ENCODE results near the gene GPRIN1. TPM values are rescaled to one million over a fixed set of nuclear protein-coding genes. Genes with fewer than 3 reads are reported as not detected.
A peak's percentile ranks its signal among the peaks of the same experiment; 100 is the strongest.

The GPRIN1 gene
- total RNA-seq, 6 experiments from 2014 or later: 0.05 to 0.99 (median 0.30) TPM

GRCh38 chr5:176548967-176549444, 61.0 kb downstream of the GPRIN1 start, which contains the start of gene CDHR2:
CDHR2 (plus strand) TSS chr5:176549342; CDS start chr5:176565353, 16,011 bp downstream.
- ATAC-seq (peak; percentile 64 to 87 (median 72)), DNase-seq (peak in 2 of 3 donors; percentile 42 to 78)
- no peaks in the 10 kb centered on the region for H3K36me3 ChIP-seq
- no peak within 1 kb of the TSS for H3K4me3 ChIP-seq
- 31% methylated on average over 5 of the region's 18 CpGs for WGBS (ENCODE audit: insufficient coverage, low coverage, low lambda C conversion rate, missing lambda C conversion rate)
- TF ChIP-seq POLR2A (IDR thresholded peaks at IDR 0.05) (peak; percentile 43), CTCF (IDR thresholded peaks at IDR 0.05) (no peak)
- H3K9me3 ChIP-seq: no peaks in the 10 kb centered on the region
- peaks cover 0 to 9% (median 0%) of the 10 kb centered on the region in 4 donors for H3K4me1 ChIP-seq
- no peaks in the 10 kb centered on the region for H3K27me3 ChIP-seq
- peak within 1 kb of the TSS in 1 of 3 donors; percentile 18 for H3K27ac ChIP-seq
- intact Hi-C loops (cut with DNase I): no loop called here

GRCh38 chr5:176547802-176548201, 62.2 kb downstream of the GPRIN1 start:
- H3K27ac ChIP-seq: no peak overlapping the region
- DNase-seq: no peak
- peak in 2 of 4 donors; percentile 9 to 30 for ATAC-seq
- no peaks in the 10 kb centered on the region for H3K9me3 ChIP-seq
- no peaks in the 10 kb centered on the region for H3K27me3 ChIP-seq
- H3K36me3 ChIP-seq: no peaks in the 10 kb centered on the region
- WGBS (ENCODE audit: insufficient coverage, low coverage, low lambda C conversion rate, missing lambda C conversion rate): 52% methylated on average over 7 of the region's 8 CpGs
- no peak overlapping the region for H3K4me3 ChIP-seq
- intact Hi-C loops (cut with DNase I): no loop called here
- TF ChIP-seq POLR2A (IDR thresholded peaks at IDR 0.05) (no peak), CTCF (IDR thresholded peaks at IDR 0.05) (no peak)
- H3K4me1 ChIP-seq: peaks cover 0 to 9% (median 0%) of the 10 kb centered on the region in 4 donors

Small RNAs within 50 kb of the gene (microRNA-seq; reads per million reads assigned to microRNA genes)
- gene MIR4281: 0 reads per million in 2 donors

Small RNAs within 50 kb of the gene (small RNA-seq; reads per million reads assigned to genes)
- gene MIR4281 (0 reads per million in 2 experiments), gene RF00019 (0 reads per million in 2 experiments), gene RN7SL684P (0 reads per million in 2 experiments)

Other genes starting within 250 kb of the GPRIN1 start
- 10 to 100 TPM; 49.7 to 65.0 (median 57.6) TPM for gene KIAA1191, start 248.4 kb downstream of the GPRIN1 start, total RNA-seq
- gene ARL10, start 244.7 kb downstream of the GPRIN1 start, total RNA-seq: 1 to 10 TPM in 5 of 6 experiments, under 1 TPM in 1; 0.93 to 2.4 (median 1.1) TPM
- gene NOP16, start 221.6 kb downstream of the GPRIN1 start, total RNA-seq: 10 to 100 TPM; 12.8 to 19.6 (median 17.2) TPM
- gene HIGD2A, start 221.4 kb downstream of the GPRIN1 start, total RNA-seq: 100 to 1,000 TPM in 2 of 6 experiments, 10 to 100 TPM in 4; 39.0 to 107 (median 56.5) TPM
- 10 to 100 TPM; 28.6 to 73.0 (median 31.3) TPM for gene CLTB, start 193.6 kb downstream of the GPRIN1 start, total RNA-seq
- gene FAF2, start 161.8 kb downstream of the GPRIN1 start, total RNA-seq: 10 to 100 TPM; 17.5 to 23.3 (median 19.8) TPM
- 10 to 100 TPM in 4 of 6 experiments, 1 to 10 TPM in 2; 5.1 to 16.3 (median 12.7) TPM for gene RNF44, start 72.8 kb downstream of the GPRIN1 start, total RNA-seq
- 10 to 100 TPM in 4 of 6 experiments, 1 to 10 TPM in 2; 6.8 to 89.2 (median 41.2) TPM for gene CDHR2, start 60.8 kb downstream of the GPRIN1 start, total RNA-seq
- gene SNCB, start 20.4 kb upstream of the GPRIN1 start, total RNA-seq: not detected
- not detected for gene EIF4E1B, start 20.5 kb upstream of the GPRIN1 start, total RNA-seq
- 10 to 100 TPM; 10.9 to 20.8 (median 13.6) TPM for gene TSPAN17, start 37.3 kb upstream of the GPRIN1 start, total RNA-seq
- gene UNC5A, start 200.4 kb upstream of the GPRIN1 start, total RNA-seq: not detected

Measured in right lobe of liver (tissue), 6 donors.